ENCODE measurements around the gene MTPN. TPM values are rescaled to one million over a fixed set of nuclear protein-coding genes. Genes with fewer than 3 reads are reported as not detected.

Gene MTPN
- total RNA-seq, 1 experiment from 2014 or later: 157 TPM

DNA sequence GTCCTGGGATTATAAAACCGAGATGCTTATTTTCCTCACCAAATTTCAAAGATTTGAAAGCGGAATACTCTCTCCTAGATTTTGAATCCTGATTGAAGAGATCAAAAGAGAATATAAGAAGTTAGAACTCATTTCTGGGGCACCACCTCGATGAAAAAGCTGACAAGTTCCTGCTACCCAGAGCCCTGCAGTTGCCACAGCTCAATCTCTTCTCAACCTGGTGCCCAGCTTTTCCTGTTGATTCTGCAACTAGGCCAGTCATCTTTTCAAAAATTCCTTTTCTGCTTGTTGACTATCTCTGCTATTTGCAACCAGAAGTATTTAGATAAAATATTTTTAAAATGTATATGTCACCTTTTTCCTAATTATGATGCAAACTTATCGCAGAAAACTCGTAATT lies 45.0 kb downstream of the MTPN start:
- Histone ChIP-seq H3K27ac (no peak overlapping the region), H3K27me3 (no peaks in the 10 kb centered on the region), H3K9me3 (replicated peaks) (no peaks in the 10 kb centered on the region), H3K4me3 (no peak overlapping the region), H3K36me3 (peaks cover 11% of the 10 kb centered on the region), H3K4me1 (no peaks in the 10 kb centered on the region; the same call in 1 of the 2 replicates)
- no peak for DNase-seq

GRCh38 chr7:135930565-135931461 lies 46.3 kb downstream of the MTPN start:
- no peak for DNase-seq
- Histone ChIP-seq H3K9me3 (replicated peaks) (no peaks in the 10 kb centered on the region), H3K4me1 (no peaks in the 10 kb centered on the region; the same call in 1 of the 2 replicates), H3K27ac (no peak overlapping the region), H3K4me3 (no peak overlapping the region), H3K27me3 (no peaks in the 10 kb centered on the region), H3K36me3 (peaks cover 11% of the 10 kb centered on the region)

DNA sequence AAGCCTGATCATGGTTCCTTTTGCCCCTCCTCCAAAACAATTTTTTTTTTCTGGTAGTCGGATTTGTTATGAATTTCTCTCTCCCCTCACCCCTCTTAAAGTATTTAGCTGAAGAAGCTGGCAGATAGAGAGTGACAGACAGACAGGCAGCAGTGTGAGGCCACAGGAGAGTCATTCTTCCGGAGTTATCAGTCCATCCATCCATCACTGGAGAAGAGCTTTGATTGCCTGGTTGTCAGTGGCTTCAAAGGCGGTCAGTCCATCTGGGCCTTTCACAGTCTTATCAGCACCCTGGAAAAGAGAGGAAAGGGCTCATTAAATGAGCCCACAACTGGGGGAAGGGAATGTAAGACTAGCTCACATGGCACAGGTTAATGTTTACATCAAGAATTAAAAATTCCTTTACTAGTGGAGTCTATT lies 47.4 kb downstream of the MTPN start:
- no peak overlapping the region for H3K4me3 ChIP-seq
- H3K4me1 ChIP-seq: no peaks in the 10 kb centered on the region; the same call in 1 of the 2 replicates
- peaks cover 11% of the 10 kb centered on the region for H3K36me3 ChIP-seq
- H3K27ac ChIP-seq: no peak overlapping the region
- H3K9me3 ChIP-seq (replicated peaks): no peaks in the 10 kb centered on the region
- no peaks in the 10 kb centered on the region for H3K27me3 ChIP-seq
- DNase-seq: no peak

- Histone ChIP-seq H3K4me1 (no peaks in the 10 kb centered on the region; the same call in 1 of the 2 replicates), H3K4me3 (no peak overlapping the region), H3K36me3 (peaks cover 11% of the 10 kb centered on the region), H3K9me3 (replicated peaks) (no peaks in the 10 kb centered on the region), H3K27me3 (no peaks in the 10 kb centered on the region), H3K27ac (no peak overlapping the region)
- DNase-seq: no peak
Observed at GRCh38 chr7:135929249-135929648, 47.9 kb downstream of the MTPN start.

- H3K27ac ChIP-seq: no peak overlapping the region
- no peaks in the 10 kb centered on the region for H3K27me3 ChIP-seq
- H3K4me3 ChIP-seq: no peak overlapping the region
- no peaks in the 10 kb centered on the region; the same call in 1 of the 2 replicates for H3K4me1 ChIP-seq
- H3K9me3 ChIP-seq (replicated peaks): no peaks in the 10 kb centered on the region
- peaks cover 11% of the 10 kb centered on the region for H3K36me3 ChIP-seq
- no peak for DNase-seq
Observed at GRCh38 chr7:135928136-135928535, 49.0 kb downstream of the MTPN start.

DNA sequence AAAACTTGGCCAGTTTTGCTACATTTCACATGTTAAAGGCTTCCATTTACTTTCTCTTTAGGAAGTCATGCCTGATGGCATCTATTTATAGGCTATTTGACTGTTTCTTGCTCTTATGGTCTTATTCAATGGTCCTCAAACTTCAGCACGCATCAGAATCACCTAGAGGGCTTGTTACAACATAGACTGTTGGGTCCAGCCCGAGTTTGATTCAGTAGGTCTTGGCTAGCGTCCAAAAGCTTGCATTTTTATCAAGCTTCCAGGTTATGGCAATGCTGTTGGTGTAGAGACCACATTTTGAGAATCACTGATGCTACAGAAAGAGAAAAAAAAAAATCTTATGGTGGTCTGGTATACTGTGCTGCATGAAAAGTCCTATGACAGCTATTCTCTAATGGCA lies 51.9 kb downstream of the MTPN start:
- Histone ChIP-seq H3K4me1 (no peaks in the 10 kb centered on the region), H3K27ac (no peak overlapping the region), H3K27me3 (no peaks in the 10 kb centered on the region), H3K4me3 (no peak overlapping the region), H3K36me3 (peaks cover 11% of the 10 kb centered on the region), H3K9me3 (replicated peaks) (no peaks in the 10 kb centered on the region)
- no peak for DNase-seq

GRCh38 chr7:135924302-135924701 lies 52.9 kb downstream of the MTPN start:
- peaks cover 2% of the 10 kb centered on the region; the same call in 1 of the 2 replicates for H3K4me1 ChIP-seq
- no peak for DNase-seq
- H3K27ac ChIP-seq: no peak overlapping the region
- no peaks in the 10 kb centered on the region for H3K27me3 ChIP-seq
- peaks cover 5% of the 10 kb centered on the region for H3K36me3 ChIP-seq
- H3K4me3 ChIP-seq: no peak overlapping the region
- no peaks in the 10 kb centered on the region for H3K9me3 ChIP-seq (replicated peaks)

- 0 out of 2 replicates have a peak, but pooled peaks cover under 1% of the 10 kb centered on the region for H3K36me3 ChIP-seq
- no peak for DNase-seq
- H3K27me3 ChIP-seq: no peaks in the 10 kb centered on the region
- peaks cover 18% of the 10 kb centered on the region for H3K4me1 ChIP-seq
- no peak overlapping the region for H3K27ac ChIP-seq
- H3K9me3 ChIP-seq (replicated peaks): no peaks in the 10 kb centered on the region
- H3K4me3 ChIP-seq: no peak overlapping the region
Observed at GRCh38 chr7:135922263-135922662, 54.9 kb downstream of the MTPN start.

DNA sequence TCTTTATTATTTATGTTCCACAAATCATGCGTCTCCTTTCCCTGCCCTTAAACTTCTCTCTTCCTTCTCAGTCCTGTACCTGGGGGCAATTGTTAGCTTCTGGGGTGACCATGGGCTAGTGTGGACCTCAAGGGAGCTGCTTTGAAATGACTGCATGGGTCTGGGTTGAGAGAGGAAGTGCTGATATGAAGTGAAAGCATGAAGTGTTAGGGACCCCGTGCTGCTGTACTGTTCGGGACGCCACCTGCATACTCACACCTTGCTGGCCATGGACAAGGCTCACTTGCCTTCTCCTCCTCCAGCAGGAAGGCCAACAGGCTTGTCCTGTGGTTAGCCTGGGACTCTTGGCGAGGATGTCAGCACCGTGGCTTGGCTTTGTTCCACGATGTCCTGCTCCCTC lies 56.7 kb downstream of the MTPN start:
- Histone ChIP-seq H3K4me1 (peaks cover 18% of the 10 kb centered on the region), H3K27ac (no peak overlapping the region), H3K9me3 (replicated peaks) (no peaks in the 10 kb centered on the region), H3K27me3 (no peaks in the 10 kb centered on the region), H3K36me3 (no peaks in the 10 kb centered on the region), H3K4me3 (no peak overlapping the region)
- DNase-seq: no peak

DNA sequence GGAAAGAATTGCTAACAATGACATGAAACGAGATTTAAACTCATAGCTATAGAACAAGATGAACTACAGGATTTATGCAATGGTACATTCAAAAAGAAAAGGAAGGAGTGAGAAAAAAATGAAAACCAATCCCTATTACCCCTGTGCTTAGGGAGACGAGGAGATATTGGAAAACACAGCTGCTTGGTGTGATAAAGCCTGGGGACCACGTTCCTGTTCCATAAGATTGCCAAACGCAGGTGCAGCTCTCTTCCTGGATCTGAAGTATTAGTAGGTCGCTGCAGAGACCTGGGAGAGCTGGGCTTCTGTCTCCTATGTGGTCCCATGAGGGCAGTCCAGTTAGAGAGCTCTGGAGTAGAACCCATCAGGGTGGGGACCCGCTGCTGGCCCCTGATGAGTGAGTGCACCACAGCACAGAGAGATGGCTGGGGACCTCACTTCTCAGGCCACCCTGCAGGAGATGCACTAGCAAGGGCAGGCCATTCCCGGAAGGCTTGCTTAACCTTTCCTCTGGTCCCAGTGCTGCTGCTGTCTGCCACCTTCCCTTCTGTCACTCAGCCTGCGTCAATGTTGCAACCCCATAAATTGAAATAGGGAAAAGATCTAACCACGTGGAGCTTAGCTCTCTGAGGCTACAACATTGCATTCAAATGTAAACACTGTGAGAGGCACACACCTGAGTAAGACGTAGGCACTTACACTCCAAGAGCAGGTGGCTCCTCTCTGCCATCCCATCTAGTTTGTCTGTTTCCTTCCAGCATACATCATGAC lies 57.9 kb downstream of the MTPN start:
- Histone ChIP-seq H3K36me3 (no peaks in the 10 kb centered on the region), H3K4me1 (peaks cover 18% of the 10 kb centered on the region), H3K9me3 (replicated peaks) (no peaks in the 10 kb centered on the region), H3K4me3 (no peak overlapping the region), H3K27ac (no peak overlapping the region), H3K27me3 (no peaks in the 10 kb centered on the region)
- peak; percentile 47 to 78 for DNase-seq

DNA sequence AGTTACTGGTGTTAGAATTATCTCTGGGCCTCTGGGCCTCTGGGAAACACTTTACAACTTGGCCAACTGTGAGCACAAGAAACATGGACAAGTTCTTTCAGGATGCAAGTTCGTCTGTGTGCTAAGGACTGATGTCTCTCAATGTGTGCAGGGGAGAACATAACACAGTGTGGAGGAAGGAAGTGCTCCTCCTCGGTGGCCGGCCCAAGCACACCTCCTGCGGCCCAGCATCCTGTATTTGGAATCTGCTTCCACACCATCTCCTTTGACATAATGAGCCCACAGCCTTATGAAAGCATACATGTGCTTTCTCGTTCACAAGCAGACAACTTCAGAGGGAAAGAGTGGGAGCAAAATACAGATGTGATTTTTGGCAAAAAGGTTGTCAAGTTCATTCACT lies 59.0 kb downstream of the MTPN start:
- no peaks in the 10 kb centered on the region for H3K36me3 ChIP-seq
- peaks cover 18% of the 10 kb centered on the region for H3K4me1 ChIP-seq
- H3K4me3 ChIP-seq: no peak overlapping the region
- H3K9me3 ChIP-seq (replicated peaks): no peaks in the 10 kb centered on the region
- H3K27me3 ChIP-seq: no peaks in the 10 kb centered on the region
- H3K27ac ChIP-seq: no peak overlapping the region
- no peak for DNase-seq

DNA sequence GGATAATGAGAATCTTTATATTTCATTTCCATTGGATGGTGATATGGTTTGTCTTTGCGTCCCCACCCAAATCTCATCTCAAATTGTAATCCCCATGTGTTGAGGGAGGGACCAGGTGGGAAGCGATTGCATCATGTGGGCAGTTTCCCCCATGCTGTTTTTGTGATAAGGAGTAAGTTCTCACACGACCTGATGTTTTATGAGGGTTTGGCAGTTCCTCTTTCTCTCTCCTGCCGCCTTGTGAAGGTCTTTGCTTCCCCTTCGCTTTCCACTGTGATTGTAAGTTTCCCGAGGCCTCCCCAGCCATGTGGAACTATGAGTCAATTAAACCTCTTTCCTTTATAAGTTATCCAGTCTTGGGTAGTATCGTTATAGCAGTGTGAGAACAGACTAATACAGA lies 59.4 kb downstream of the MTPN start:
- Histone ChIP-seq H3K27ac (no peak overlapping the region), H3K4me3 (no peak overlapping the region), H3K36me3 (no peaks in the 10 kb centered on the region), H3K27me3 (no peaks in the 10 kb centered on the region), H3K9me3 (replicated peaks) (no peaks in the 10 kb centered on the region), H3K4me1 (peaks cover 18% of the 10 kb centered on the region)
- no peak for DNase-seq

DNA sequence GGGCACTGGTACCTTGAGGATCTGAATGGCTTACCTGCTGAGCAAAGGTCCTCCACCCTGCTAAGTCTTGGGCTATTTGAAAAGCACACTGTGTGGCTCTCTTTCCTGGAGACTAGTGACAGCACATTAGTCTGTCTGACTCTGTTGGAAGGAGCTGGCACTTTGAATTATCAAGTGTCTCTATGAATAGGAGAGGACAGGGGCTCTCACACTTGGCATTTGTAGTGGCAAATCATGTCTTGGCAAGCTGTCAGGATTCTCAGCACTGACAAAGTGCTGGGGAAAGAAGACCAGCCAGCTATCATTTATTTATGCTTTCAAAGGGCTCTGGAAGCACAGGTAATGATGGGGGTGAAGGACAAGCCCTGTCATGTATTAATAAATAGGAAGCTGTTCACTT lies 62.8 kb downstream of the MTPN start:
- no peak for DNase-seq
- Histone ChIP-seq H3K4me1 (peaks cover 38% of the 10 kb centered on the region), H3K9me3 (replicated peaks) (no peaks in the 10 kb centered on the region), H3K27ac (no peak overlapping the region), H3K4me3 (no peak overlapping the region), H3K27me3 (no peaks in the 10 kb centered on the region), H3K36me3 (no peaks in the 10 kb centered on the region)

DNA sequence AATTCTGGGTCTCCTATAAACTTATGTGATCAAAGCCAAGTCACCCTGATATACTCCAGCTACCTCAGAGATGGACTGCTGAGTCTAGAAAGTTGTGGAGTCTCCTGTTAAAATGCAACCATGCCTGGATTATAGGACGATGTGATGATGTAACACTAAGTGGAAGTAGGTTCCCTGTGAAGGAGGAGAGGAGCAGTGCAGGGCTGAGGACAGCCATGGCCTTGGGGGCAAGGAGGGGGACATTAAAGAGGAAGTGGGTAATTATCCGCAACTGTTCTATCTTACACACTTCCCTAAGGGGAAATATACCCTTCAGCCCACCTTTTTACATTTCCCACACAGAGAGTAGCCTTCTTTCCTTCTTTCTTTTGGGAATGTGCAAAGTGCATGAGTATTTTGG lies 63.8 kb downstream of the MTPN start:
- Histone ChIP-seq H3K36me3 (no peaks in the 10 kb centered on the region), H3K4me1 (peaks cover 28% of the 10 kb centered on the region), H3K4me3 (no peak overlapping the region), H3K9me3 (replicated peaks) (no peaks in the 10 kb centered on the region), H3K27ac (no peak overlapping the region), H3K27me3 (no peaks in the 10 kb centered on the region)
- DNase-seq: no peak

DNA sequence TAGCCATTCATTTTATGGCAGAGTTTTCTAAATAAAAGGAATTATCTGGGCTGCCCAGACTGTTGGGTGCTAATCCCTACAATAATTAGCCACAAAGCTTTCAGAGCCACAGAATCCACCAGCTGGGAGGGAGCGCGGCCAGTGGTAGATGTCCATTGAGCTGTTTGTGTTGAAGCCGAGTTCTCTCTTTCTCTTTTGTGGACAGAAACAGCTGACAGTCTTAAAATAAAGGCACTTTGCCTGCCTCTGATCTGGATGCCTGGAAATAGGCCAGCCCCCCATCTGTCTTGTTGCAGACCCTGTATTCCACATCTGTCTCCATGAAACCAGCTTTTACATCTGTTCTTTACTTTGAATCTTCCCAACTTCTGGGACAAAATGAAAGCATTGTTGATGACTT lies 66.1 kb downstream of the MTPN start:
- Histone ChIP-seq H3K4me1 (peaks cover 22% of the 10 kb centered on the region), H3K4me3 (no peak overlapping the region), H3K36me3 (no peaks in the 10 kb centered on the region), H3K9me3 (replicated peaks) (no peaks in the 10 kb centered on the region), H3K27me3 (no peaks in the 10 kb centered on the region), H3K27ac (peak overlapping the region; percentile 9)
- peak; percentile 93 to 97 for DNase-seq

Data from SJCRH30 (cell line).